ENCODE results near the gene CNTNAP2.

The CNTNAP2 gene

DNA sequence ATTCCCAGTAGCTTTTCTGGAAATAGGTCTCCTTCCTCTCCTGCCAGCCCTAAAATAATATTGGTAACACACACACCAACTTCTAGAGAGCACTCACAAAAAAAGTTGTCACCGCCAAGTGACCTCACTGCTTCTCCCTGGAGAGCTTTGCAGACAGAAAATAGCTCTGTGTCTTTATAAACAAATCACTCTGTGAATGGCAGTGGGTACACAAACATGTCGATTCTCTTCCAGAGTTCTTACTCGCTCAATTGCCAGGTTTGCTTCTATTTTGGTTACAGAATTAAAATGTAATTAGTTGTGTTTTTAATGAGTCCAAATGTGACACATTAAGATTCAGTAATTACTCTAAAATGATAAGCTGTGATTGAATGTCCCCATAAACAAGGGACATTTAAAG, 1824.8 kb downstream of the CNTNAP2 start:
- no peak overlapping the region for H3K27ac Mint-ChIP-seq
- H3K36me3 Mint-ChIP-seq = no peaks in the 10 kb centered on the region
- H3K4me3 Mint-ChIP-seq = no peak overlapping the region
- no peaks in the 10 kb centered on the region for H3K4me1 Mint-ChIP-seq (ENCODE audit: low read depth)
- H3K9me3 Mint-ChIP-seq (ENCODE audit: low read depth) = peaks cover 7% of the 10 kb centered on the region
- no peaks in the 10 kb centered on the region for H3K27me3 Mint-ChIP-seq

GRCh38 chr7:147944321-147944720, 1827.7 kb downstream of the CNTNAP2 start:
- H3K27me3 Mint-ChIP-seq = no peaks in the 10 kb centered on the region
- H3K27ac Mint-ChIP-seq = no peak overlapping the region
- no peak overlapping the region for H3K4me3 Mint-ChIP-seq
- peaks cover 7% of the 10 kb centered on the region for H3K9me3 Mint-ChIP-seq (ENCODE audit: low read depth)
- H3K4me1 Mint-ChIP-seq (ENCODE audit: low read depth) = no peaks in the 10 kb centered on the region
- H3K36me3 Mint-ChIP-seq = no peaks in the 10 kb centered on the region

- H3K4me1 Mint-ChIP-seq (ENCODE audit: low read depth) = no peaks in the 10 kb centered on the region
- H3K27me3 Mint-ChIP-seq = no peaks in the 10 kb centered on the region
- no peak overlapping the region for H3K4me3 Mint-ChIP-seq
- no peaks in the 10 kb centered on the region for H3K9me3 Mint-ChIP-seq (ENCODE audit: low read depth)
- no peak overlapping the region for H3K27ac Mint-ChIP-seq
- no peaks in the 10 kb centered on the region for H3K36me3 Mint-ChIP-seq
These were observed 1836.3 kb downstream of the CNTNAP2 start for GRCh38 chr7:147952918-147953317.

DNA sequence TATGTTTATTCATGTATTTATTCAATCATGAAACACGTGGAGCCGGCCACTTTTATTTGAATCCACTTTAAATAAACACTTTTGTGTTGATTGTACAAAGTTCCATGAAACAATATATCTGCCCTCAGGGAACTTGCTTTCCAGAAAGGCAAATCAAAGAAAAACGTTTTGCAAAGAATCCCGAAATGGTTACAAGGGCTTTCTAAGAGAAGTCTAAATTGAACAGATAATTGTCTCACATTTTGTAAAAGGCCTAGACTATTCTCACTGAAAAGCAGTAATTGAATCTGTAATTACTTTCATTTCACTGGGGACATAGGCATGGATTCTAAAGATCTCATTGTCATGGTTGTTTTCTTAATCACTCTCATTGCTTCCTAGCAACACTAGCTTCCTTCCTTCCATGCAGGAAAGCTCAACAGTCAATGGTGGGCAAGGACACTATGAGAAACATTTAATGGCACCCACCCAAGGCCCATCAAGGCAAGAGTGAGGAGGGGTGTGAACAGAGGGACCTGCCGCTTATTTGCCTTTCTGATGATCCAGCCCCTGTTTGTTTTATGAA, 1851.5 kb downstream of the CNTNAP2 start:
- no peak overlapping the region for H3K27ac Mint-ChIP-seq

GRCh38 chr7:147971606-147972110, 1855.1 kb downstream of the CNTNAP2 start:
- Mint-ChIP-seq H3K36me3 (no peaks in the 10 kb centered on the region), H3K9me3 (ENCODE audit: low read depth) (no peaks in the 10 kb centered on the region), H3K27ac (no peak overlapping the region), H3K27me3 (no peaks in the 10 kb centered on the region), H3K4me3 (no peak overlapping the region), H3K4me1 (ENCODE audit: low read depth) (no peaks in the 10 kb centered on the region)

More for the DNA sequence above, 1851.5 kb downstream of the CNTNAP2 start:
- H3K4me3 Mint-ChIP-seq = no peak overlapping the region
- H3K27me3 Mint-ChIP-seq = no peaks in the 10 kb centered on the region
- no peaks in the 10 kb centered on the region for H3K4me1 Mint-ChIP-seq (ENCODE audit: low read depth)
- H3K36me3 Mint-ChIP-seq = no peaks in the 10 kb centered on the region
- H3K9me3 Mint-ChIP-seq (ENCODE audit: low read depth) = no peaks in the 10 kb centered on the region

DNA sequence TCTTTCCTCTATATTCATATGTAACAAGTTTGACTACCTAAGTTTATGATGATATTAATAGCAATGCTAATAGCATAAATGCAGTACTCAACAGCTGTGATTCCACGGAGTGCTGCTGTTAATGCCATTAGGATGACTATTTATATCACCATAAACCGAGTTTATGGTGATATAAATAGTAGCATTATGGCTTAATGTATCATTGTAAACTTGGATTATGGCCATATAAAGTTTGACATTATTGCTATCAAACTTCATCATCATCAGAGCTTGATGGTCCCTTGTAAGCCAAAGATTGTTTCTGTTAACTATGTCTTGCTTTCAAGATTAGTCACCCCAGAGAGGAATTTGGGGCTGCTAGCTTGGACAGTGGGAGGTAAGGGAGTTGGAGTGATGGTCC, 1861.6 kb downstream of the CNTNAP2 start:
- H3K4me1 Mint-ChIP-seq (ENCODE audit: low read depth) = no peaks in the 10 kb centered on the region
- H3K27ac Mint-ChIP-seq = no peak overlapping the region
- no peak overlapping the region for H3K4me3 Mint-ChIP-seq
- H3K36me3 Mint-ChIP-seq = no peaks in the 10 kb centered on the region
- H3K9me3 Mint-ChIP-seq (ENCODE audit: low read depth) = no peaks in the 10 kb centered on the region
- peaks cover 2% of the 10 kb centered on the region for H3K27me3 Mint-ChIP-seq

DNA sequence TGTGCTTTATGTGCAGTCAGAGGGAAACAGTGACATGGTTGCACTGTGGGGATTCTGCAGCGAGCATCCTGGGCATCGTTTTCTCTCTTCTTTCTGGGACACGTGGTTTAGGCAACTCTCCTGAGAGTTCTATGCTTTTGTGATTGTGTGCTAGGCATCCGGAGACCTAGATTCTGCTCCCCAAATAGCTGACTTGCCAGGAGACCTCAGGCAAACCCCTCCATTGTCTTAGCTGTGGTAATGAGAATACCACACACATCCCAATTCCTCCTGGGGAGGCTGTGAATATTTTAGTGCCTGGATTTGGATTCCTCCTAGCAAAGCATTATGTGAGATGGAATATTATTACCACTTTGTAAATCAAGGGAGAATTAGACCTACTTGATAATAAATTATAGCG, 1862.0 kb downstream of the CNTNAP2 start:
- H3K27me3 Mint-ChIP-seq = peaks cover 2% of the 10 kb centered on the region
- no peak overlapping the region for H3K27ac Mint-ChIP-seq
- H3K9me3 Mint-ChIP-seq (ENCODE audit: low read depth) = no peaks in the 10 kb centered on the region
- no peaks in the 10 kb centered on the region for H3K36me3 Mint-ChIP-seq
- H3K4me1 Mint-ChIP-seq (ENCODE audit: low read depth) = no peaks in the 10 kb centered on the region
- no peak overlapping the region for H3K4me3 Mint-ChIP-seq

DNA sequence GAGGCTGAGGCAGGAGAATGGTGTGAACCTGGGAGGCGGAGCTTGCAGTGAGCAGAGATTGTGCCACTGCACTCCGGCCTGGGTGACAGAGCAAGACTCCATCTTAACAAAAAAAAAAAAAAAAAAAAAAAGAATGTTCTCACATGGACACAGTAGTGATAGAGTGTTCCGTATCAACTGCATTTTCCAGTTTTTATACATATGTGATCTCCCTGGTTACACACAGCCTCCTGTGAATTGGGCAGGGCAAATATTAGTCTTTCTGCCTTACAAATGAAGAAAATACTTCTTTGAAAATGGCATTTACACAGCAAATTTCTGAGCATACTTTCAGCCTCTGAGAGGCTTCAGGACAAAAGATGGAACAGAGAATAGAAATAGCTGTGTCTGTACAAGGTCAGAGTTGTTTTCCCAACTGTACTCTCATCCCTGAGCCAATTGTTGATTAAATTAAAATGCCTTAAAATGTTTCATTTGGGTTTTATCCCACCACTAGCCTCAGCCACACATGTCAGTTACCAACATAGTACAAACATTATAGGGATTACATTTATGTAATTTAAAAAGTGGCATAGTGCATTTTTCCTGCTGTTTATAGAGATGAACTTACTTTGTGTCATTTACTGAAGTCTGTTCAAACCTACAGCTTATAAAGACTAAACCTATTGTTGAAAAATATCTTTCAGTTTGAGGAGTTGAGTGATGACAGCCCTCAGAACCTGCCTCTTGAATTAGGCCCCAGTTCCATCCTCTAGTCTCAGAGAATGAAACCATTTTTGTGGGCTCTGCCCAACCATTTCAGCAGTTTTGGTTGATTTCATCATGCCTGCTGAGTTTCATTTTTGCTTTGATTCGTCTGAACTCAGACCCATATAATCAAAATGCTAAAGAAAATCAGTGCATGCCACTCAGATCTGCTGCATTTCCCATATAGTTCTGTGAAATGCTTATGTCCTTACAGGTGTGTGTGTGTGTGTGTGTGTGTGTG, 1864.5 kb downstream of the CNTNAP2 start:
- H3K4me1 Mint-ChIP-seq (ENCODE audit: low read depth) = no peaks in the 10 kb centered on the region
- H3K27ac Mint-ChIP-seq = no peak overlapping the region
- no peak overlapping the region for H3K4me3 Mint-ChIP-seq
- H3K27me3 Mint-ChIP-seq = peaks cover 2% of the 10 kb centered on the region
- no peaks in the 10 kb centered on the region for H3K36me3 Mint-ChIP-seq
- H3K9me3 Mint-ChIP-seq (ENCODE audit: low read depth) = no peaks in the 10 kb centered on the region

DNA sequence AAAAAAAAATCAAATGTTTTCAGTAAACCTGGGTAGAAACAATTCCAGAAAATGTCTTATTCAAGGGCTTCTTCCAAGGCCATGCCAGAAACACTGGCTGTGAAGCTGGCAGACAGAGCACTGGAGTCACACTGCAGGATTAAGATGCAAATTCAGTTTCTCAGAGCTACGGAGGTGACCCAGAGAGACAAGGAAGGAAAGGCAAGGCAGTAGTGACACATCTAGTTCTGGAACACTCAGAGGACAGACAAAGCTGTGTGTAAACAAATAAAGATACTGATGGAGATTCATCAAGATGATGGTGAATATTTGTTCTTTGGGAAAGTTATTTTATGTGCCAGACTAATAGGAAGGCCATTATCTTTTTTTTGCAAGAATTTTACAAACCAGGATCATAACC, 1865.7 kb downstream of the CNTNAP2 start:
- Mint-ChIP-seq H3K4me1 (ENCODE audit: low read depth) (no peaks in the 10 kb centered on the region), H3K36me3 (no peaks in the 10 kb centered on the region), H3K27ac (no peak overlapping the region), H3K4me3 (no peak overlapping the region), H3K27me3 (peaks cover 2% of the 10 kb centered on the region), H3K9me3 (ENCODE audit: low read depth) (no peaks in the 10 kb centered on the region)

GRCh38 chr7:147984265-147984664, 1867.7 kb downstream of the CNTNAP2 start:
- no peak overlapping the region for H3K4me3 Mint-ChIP-seq
- H3K36me3 Mint-ChIP-seq = no peaks in the 10 kb centered on the region
- no peaks in the 10 kb centered on the region for H3K9me3 Mint-ChIP-seq (ENCODE audit: low read depth)

DNA sequence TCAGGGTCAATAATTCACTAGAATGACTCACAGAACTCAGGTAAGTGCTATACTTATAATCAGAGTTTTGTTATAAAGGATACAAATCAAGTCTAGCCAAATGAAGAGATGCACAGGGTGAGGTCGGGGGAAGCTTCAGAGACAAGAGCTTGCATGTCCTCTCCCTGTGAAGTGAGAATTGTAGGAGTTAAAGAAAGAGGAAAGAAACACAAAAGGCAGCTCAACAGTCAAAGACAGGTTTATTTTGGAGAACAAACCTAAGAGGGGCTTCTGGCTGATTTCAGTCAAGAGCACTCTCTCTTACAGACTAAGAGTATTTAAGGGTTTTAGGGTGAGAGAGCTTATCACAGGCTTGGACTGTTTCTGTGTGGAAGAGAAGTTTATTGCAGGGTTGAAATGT, 1873.5 kb downstream of the CNTNAP2 start:
- H3K9me3 Mint-ChIP-seq (ENCODE audit: low read depth) = no peaks in the 10 kb centered on the region
- H3K36me3 Mint-ChIP-seq = no peaks in the 10 kb centered on the region
- H3K4me3 Mint-ChIP-seq = no peak overlapping the region
- no peak overlapping the region for H3K27ac Mint-ChIP-seq
- H3K27me3 Mint-ChIP-seq = no peaks in the 10 kb centered on the region
- no peaks in the 10 kb centered on the region for H3K4me1 Mint-ChIP-seq (ENCODE audit: low read depth)

More at GRCh38 chr7:147984265-147984664, 1867.7 kb downstream of the CNTNAP2 start:
- Mint-ChIP-seq H3K27me3 (no peaks in the 10 kb centered on the region), H3K27ac (no peak overlapping the region), H3K4me1 (ENCODE audit: low read depth) (no peaks in the 10 kb centered on the region)

- H3K27ac Mint-ChIP-seq = no peak overlapping the region
- no peaks in the 10 kb centered on the region for H3K27me3 Mint-ChIP-seq
- no peak overlapping the region for H3K4me3 Mint-ChIP-seq
- H3K4me1 Mint-ChIP-seq (ENCODE audit: low read depth) = no peaks in the 10 kb centered on the region
- no peaks in the 10 kb centered on the region for H3K9me3 Mint-ChIP-seq (ENCODE audit: low read depth)
- H3K36me3 Mint-ChIP-seq = no peaks in the 10 kb centered on the region
These were observed 1874.3 kb downstream of the CNTNAP2 start for GRCh38 chr7:147990942-147991341.

GRCh38 chr7:147992698-147993097, 1876.1 kb downstream of the CNTNAP2 start:
- Mint-ChIP-seq H3K9me3 (ENCODE audit: low read depth) (no peaks in the 10 kb centered on the region), H3K27ac (no peak overlapping the region), H3K27me3 (no peaks in the 10 kb centered on the region), H3K36me3 (no peaks in the 10 kb centered on the region), H3K4me3 (no peak overlapping the region), H3K4me1 (ENCODE audit: low read depth) (no peaks in the 10 kb centered on the region)

GRCh38 chr7:147997636-147998035, 1881.0 kb downstream of the CNTNAP2 start:
- Mint-ChIP-seq H3K27me3 (peaks cover 2% of the 10 kb centered on the region), H3K9me3 (ENCODE audit: low read depth) (no peaks in the 10 kb centered on the region), H3K36me3 (no peaks in the 10 kb centered on the region), H3K4me3 (no peak overlapping the region), H3K27ac (no peak overlapping the region), H3K4me1 (ENCODE audit: low read depth) (no peaks in the 10 kb centered on the region)

DNA sequence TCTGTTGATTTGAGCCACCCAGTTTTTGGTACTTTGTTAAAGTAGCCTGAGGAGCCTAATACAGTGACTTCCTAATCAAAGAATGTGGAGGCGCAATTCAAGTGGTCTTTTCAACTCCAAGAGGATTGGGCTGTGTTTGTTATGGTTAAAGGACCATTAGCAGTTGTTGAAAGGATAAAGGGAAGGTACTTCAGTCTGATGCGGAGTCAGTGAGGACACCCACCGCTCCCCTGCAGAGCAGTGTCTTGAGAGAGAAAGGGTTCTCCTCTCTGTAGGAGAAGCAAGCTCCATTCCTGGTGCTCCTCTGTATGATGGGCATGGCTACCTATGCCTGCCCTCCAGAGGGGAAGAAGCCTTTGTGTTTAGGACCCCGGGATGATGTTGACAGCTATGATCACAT, 1883.4 kb downstream of the CNTNAP2 start:
- Mint-ChIP-seq H3K4me1 (ENCODE audit: low read depth) (no peaks in the 10 kb centered on the region), H3K4me3 (no peak overlapping the region), H3K9me3 (ENCODE audit: low read depth) (no peaks in the 10 kb centered on the region), H3K36me3 (no peaks in the 10 kb centered on the region), H3K27me3 (peaks cover 2% of the 10 kb centered on the region), H3K27ac (no peak overlapping the region)

Data from activated naive CD8-positive, alpha-beta T cell (primary cell).